ENCODE results near the gene OGDH. TPM values are rescaled to one million over a fixed set of nuclear protein-coding genes. Genes with fewer than 3 reads are reported as not detected.
A peak's percentile ranks its signal among the peaks of the same experiment; 100 is the strongest.

The OGDH gene
- total and polyA plus RNA-seq, 2 experiments from 2014 or later, result 13.5 to 76.9 TPM

GRCh38 chr7:44727158-44727936 lies 120.9 kb downstream of the OGDH start:
- Histone ChIP-seq H3K36me3 (ENCODE audit: insufficient read depth) (no peaks in the 10 kb centered on the region), H3K27me3 (ENCODE audit: insufficient read depth) (no peaks in the 10 kb centered on the region), H3F3A (replicated peaks; ENCODE audit: low read depth) (no peaks in the 10 kb centered on the region), H3K4me3 (no peak overlapping the region), H3K4me2 (no peak overlapping the region), H3K9me2 (ENCODE audit: insufficient read depth) (no peaks in the 10 kb centered on the region), H3K4me1 (ENCODE audit: insufficient read depth) (no peaks in the 10 kb centered on the region), H4K20me1 (replicated peaks; ENCODE audit: insufficient read depth) (no peaks in the 10 kb centered on the region), H3K79me2 (replicated peaks; ENCODE audit: insufficient read depth) (no peaks in the 10 kb centered on the region), H3K27ac (ENCODE audit: low read depth) (no peak overlapping the region), H2AFZ (peak overlapping the region; percentile 87)
- no peak for TF ChIP-seq EZH2 (IDR thresholded peaks at IDR 0.05; ENCODE audit: low read depth, unreplicated experiment)
- Mint-ChIP-seq H3K4me1 (no peaks in the 10 kb centered on the region), H3K9me3 (no peaks in the 10 kb centered on the region; the same call in 2 of the 3 replicates), H3K36me3 (ENCODE audit: low read depth) (no peaks in the 10 kb centered on the region), H3K27ac (no peak overlapping the region), H3K27me3 (ENCODE audit: insufficient read depth, low read depth, poor library complexity) (peaks cover 2% of the 10 kb centered on the region), H3K4me3 (no peak overlapping the region)
- no peak for ATAC-seq
- no peak for DNase-seq (ENCODE audit: low spot score)

GRCh38 chr7:44727937-44728262 lies 121.5 kb downstream of the OGDH start:
- H3K4me1 ChIP-seq (ENCODE audit: insufficient read depth), result no peaks in the 10 kb centered on the region
- H4K20me1 ChIP-seq (replicated peaks; ENCODE audit: insufficient read depth), result no peaks in the 10 kb centered on the region
- Mint-ChIP-seq H3K4me3 (no peak overlapping the region), H3K4me1 (no peaks in the 10 kb centered on the region), H3K27me3 (ENCODE audit: insufficient read depth, low read depth, poor library complexity) (peaks cover 2% of the 10 kb centered on the region), H3K36me3 (ENCODE audit: low read depth) (no peaks in the 10 kb centered on the region), H3K9me3 (no peaks in the 10 kb centered on the region; the same call in 2 of the 3 replicates), H3K27ac (no peak overlapping the region)
- DNase-seq (ENCODE audit: low spot score) (no peak), ATAC-seq (no peak)
- H3F3A ChIP-seq (replicated peaks; ENCODE audit: low read depth), result no peaks in the 10 kb centered on the region
- H3K27ac ChIP-seq (ENCODE audit: low read depth), result no peak overlapping the region
- H3K27me3 ChIP-seq (ENCODE audit: insufficient read depth), result no peaks in the 10 kb centered on the region
- H3K9me2 ChIP-seq (ENCODE audit: insufficient read depth), result no peaks in the 10 kb centered on the region
- no peaks in the 10 kb centered on the region for H3K36me3 ChIP-seq (ENCODE audit: insufficient read depth)
- no peak overlapping the region for H3K4me3 ChIP-seq
- H2AFZ ChIP-seq, result peak overlapping the region; percentile 87
- H3K4me2 ChIP-seq, result no peak overlapping the region
- no peaks in the 10 kb centered on the region for H3K79me2 ChIP-seq (replicated peaks; ENCODE audit: insufficient read depth)
- TF ChIP-seq STAT1 (IDR thresholded peaks at IDR 0.05; ENCODE audit: unreplicated experiment) (no peak), CREB1 (CRISPR knock-in tag; IDR thresholded peaks at IDR 0.05; ENCODE audit: low read depth) (no peak), ZNF331 (CRISPR knock-in tag; IDR thresholded peaks at IDR 0.05; ENCODE audit: low read depth) (no peak), EZH2 (IDR thresholded peaks at IDR 0.05; ENCODE audit: low read depth, unreplicated experiment) (no peak), ZNF114 (CRISPR knock-in tag; IDR thresholded peaks at IDR 0.05) (no peak), POLR2AphosphoS5 (IDR thresholded peaks at IDR 0.05; ENCODE audit: low read depth) (no peak), ETS1 (IDR thresholded peaks at IDR 0.05) (no peak)
- TF ChIP-seq, protein P1, sequence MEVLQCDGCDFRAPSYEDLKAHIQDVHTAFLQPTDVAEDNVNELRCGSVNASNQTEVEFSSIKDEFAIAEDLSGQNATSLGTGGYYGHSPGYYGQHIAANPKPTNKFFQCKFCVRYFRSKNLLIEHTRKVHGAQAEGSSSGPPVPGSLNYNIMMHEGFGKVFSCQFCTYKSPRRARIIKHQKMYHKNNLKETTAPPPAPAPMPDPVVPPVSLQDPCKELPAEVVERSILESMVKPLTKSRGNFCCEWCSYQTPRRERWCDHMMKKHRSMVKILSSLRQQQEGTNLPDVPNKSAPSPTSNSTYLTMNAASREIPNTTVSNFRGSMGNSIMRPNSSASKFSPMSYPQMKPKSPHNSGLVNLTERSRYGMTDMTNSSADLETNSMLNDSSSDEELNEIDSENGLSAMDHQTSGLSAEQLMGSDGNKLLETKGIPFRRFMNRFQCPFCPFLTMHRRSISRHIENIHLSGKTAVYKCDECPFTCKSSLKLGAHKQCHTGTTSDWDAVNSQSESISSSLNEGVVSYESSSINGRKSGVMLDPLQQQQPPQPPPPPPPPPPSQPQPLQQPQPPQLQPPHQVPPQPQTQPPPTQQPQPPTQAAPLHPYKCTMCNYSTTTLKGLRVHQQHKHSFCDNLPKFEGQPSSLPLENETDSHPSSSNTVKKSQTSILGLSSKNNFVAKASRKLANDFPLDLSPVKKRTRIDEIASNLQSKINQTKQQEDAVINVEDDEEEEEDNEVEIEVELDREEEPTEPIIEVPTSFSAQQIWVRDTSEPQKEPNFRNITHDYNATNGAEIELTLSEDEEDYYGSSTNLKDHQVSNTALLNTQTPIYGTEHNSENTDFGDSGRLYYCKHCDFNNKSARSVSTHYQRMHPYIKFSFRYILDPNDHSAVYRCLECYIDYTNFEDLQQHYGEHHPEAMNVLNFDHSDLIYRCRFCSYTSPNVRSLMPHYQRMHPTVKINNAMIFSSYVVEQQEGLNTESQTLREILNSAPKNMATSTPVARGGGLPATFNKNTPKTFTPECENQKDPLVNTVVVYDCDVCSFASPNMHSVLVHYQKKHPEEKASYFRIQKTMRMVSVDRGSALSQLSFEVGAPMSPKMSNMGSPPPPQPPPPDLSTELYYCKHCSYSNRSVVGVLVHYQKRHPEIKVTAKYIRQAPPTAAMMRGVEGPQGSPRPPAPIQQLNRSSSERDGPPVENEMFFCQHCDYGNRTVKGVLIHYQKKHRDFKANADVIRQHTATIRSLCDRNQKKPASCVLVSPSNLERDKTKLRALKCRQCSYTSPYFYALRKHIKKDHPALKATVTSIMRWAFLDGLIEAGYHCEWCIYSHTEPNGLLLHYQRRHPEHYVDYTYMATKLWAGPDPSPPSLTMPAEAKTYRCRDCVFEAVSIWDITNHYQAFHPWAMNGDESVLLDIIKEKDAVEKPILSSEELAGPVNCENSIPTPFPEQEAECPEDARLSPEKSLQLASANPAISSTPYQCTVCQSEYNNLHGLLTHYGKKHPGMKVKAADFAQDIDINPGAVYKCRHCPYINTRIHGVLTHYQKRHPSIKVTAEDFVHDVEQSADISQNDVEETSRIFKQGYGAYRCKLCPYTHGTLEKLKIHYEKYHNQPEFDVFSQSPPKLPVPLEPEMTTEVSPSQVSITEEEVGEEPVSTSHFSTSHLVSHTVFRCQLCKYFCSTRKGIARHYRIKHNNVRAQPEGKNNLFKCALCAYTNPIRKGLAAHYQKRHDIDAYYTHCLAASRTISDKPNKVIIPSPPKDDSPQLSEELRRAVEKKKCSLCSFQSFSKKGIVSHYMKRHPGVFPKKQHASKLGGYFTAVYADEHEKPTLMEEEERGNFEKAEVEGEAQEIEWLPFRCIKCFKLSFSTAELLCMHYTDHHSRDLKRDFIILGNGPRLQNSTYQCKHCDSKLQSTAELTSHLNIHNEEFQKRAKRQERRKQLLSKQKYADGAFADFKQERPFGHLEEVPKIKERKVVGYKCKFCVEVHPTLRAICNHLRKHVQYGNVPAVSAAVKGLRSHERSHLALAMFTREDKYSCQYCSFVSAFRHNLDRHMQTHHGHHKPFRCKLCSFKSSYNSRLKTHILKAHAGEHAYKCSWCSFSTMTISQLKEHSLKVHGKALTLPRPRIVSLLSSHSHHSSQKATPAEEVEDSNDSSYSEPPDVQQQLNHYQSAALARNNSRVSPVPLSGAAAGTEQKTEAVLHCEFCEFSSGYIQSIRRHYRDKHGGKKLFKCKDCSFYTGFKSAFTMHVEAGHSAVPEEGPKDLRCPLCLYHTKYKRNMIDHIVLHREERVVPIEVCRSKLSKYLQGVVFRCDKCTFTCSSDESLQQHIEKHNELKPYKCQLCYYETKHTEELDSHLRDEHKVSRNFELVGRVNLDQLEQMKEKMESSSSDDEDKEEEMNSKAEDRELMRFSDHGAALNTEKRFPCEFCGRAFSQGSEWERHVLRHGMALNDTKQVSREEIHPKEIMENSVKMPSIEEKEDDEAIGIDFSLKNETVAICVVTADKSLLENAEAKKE (CRISPR knock-in tag; IDR thresholded peaks at IDR 0.05), result no peak
- TF ChIP-seq, protein P2, sequence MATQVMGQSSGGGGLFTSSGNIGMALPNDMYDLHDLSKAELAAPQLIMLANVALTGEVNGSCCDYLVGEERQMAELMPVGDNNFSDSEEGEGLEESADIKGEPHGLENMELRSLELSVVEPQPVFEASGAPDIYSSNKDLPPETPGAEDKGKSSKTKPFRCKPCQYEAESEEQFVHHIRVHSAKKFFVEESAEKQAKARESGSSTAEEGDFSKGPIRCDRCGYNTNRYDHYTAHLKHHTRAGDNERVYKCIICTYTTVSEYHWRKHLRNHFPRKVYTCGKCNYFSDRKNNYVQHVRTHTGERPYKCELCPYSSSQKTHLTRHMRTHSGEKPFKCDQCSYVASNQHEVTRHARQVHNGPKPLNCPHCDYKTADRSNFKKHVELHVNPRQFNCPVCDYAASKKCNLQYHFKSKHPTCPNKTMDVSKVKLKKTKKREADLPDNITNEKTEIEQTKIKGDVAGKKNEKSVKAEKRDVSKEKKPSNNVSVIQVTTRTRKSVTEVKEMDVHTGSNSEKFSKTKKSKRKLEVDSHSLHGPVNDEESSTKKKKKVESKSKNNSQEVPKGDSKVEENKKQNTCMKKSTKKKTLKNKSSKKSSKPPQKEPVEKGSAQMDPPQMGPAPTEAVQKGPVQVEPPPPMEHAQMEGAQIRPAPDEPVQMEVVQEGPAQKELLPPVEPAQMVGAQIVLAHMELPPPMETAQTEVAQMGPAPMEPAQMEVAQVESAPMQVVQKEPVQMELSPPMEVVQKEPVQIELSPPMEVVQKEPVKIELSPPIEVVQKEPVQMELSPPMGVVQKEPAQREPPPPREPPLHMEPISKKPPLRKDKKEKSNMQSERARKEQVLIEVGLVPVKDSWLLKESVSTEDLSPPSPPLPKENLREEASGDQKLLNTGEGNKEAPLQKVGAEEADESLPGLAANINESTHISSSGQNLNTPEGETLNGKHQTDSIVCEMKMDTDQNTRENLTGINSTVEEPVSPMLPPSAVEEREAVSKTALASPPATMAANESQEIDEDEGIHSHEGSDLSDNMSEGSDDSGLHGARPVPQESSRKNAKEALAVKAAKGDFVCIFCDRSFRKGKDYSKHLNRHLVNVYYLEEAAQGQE (IDR thresholded peaks at IDR 0.05; ENCODE audit: unreplicated experiment), result no peak

All from GM23338 (cell line).